HG02884 (cell line): ENCODE data around the gene FAM78B.
A peak's percentile ranks its signal among the peaks of the same experiment; 100 is the strongest.

ENCODE experiments used
- ATAC-seq: cut with Tn5 transposase; IDR thresholded peaks from one replicate; pipeline ENCODE4 v1.9.1; 2021; ENCODE audit warnings: mild to moderate bottlenecking, moderate library complexity; ENCODE audit not compliant: unreplicated experiment

FAM78B gene

DNA sequence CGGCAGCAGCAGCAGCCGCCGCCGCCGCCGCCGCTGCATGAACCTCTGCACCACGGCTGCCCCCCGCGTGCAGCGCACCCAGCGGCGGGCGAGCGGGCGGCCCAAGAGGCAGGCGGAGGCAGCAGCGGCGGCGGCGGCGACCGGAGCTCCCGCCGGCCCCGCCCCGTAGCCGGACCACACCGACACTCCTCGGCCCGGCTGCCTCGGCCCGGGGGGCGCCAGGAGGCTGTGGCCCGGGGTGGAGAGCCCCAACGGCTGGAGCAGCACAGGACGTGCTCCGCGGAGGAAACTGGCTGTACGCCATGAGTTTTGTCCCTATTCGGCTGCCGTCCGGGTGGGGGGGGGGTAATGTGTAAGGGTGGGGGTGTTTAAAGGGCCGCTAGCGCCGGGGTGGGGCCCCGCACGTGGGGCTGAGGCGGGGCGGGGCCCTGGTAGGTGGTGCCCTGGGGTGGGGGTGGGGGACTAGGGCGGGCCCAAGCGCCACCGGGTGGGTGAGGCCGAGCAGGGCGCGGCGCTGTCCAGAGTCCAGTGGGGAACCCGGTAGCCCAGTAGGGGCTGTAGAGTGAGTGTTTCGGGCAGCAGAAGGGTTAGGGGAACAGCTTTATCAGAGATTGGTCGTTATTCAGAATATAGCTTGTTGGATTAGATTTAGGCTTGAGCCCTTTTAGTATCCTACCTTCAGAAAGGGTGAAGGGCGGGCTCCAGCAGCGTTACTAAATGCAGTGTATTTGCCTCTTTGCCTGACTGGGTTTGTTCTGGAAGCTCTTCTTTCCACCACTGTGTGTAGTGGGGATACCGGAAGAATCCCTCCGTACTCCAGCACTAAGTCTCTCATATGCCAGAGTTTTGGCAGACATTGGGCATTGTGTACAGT lies at the start of gene FAM78B:
TSS of gene FAM78B (minus strand) at position 304 of the 874 bp plus-strand sequence. CDS start 753 bp downstream, outside the sequence.
- ATAC-seq: peak; percentile 31

DNA sequence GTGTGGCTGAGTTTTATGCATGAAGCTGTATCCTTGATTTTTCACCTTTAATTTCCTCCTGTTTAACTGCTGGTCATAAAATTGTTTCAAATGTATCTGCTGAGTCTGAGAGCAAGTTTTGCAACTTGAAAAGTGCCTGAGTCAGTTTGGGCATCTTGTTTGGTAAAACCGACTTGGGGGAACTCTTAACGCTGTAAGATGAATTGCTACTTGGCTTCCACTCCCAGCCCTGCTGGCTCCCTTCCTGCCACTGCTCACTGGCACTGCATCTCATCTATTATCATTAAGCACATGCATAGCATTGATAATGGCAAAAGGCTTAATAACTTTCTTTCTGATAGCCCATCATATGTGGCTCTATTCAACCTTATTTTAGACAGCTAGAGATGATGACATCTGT lies 35.7 kb upstream of the FAM78B start:
- no peak for ATAC-seq

DNA sequence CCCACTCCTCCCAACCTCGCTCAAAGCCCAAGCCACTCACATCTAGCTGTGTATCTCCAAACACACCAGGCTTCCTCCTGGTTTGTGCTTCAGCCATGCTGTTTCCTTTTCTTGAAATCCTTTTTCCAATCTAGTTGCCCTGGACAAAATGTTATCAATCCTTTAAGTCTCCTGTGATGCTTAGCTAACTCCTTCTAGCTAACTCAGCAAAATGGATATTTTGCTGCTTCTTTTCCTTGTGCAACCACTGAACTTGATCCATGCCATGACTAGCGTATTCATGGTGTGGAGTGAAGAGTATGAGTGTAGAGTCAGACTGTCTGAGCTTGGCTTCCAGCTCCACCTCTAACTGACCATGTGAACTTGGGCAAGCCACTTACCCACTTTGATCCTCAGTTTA lies 33.9 kb upstream of the FAM78B start:
- ATAC-seq: no peak

GRCh38 chr1:166197597-166197996 lies 30.8 kb upstream of the FAM78B start:
- ATAC-seq: no peak

- ATAC-seq: no peak
Observed at GRCh38 chr1:166197141-166197540, 30.3 kb upstream of the FAM78B start.

GRCh38 chr1:166193057-166193698 lies 26.4 kb upstream of the FAM78B start:
- ATAC-seq: no peak

- no peak for ATAC-seq
Observed at GRCh38 chr1:166190400-166190799, 23.6 kb upstream of the FAM78B start.

DNA sequence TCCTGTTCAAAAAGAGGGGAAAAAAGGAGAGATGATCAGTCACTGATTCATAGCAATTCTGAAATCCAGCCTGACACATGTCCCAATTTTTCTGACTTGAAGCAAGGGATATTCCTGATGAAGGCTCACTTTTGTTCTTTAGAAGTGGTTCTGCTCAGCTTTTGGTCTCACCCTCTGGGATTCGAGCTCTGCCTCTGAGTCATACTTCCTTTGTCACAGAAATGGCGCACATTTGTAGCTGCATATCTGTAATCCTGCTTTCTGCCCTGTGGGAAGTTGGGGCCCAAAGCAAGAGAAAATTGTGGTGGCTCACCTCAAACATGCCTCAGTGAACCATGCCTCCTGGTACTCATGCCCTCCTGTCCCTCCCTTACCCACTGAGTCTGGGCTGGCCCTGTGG lies 22.3 kb upstream of the FAM78B start:
- no peak for ATAC-seq

GRCh38 chr1:166185526-166185925 lies 18.7 kb upstream of the FAM78B start:
- no peak for ATAC-seq

- ATAC-seq: no peak
Observed at GRCh38 chr1:166184897-166185296, 18.1 kb upstream of the FAM78B start.

GRCh38 chr1:166184012-166184411 lies 17.2 kb upstream of the FAM78B start:
- no peak for ATAC-seq

GRCh38 chr1:166182281-166182680 lies 15.5 kb upstream of the FAM78B start:
- ATAC-seq: peak; percentile 70

GRCh38 chr1:166176416-166176815 lies 9.6 kb upstream of the FAM78B start:
- ATAC-seq: no peak

GRCh38 chr1:166175032-166175431 lies 8.2 kb upstream of the FAM78B start:
- ATAC-seq: no peak

DNA sequence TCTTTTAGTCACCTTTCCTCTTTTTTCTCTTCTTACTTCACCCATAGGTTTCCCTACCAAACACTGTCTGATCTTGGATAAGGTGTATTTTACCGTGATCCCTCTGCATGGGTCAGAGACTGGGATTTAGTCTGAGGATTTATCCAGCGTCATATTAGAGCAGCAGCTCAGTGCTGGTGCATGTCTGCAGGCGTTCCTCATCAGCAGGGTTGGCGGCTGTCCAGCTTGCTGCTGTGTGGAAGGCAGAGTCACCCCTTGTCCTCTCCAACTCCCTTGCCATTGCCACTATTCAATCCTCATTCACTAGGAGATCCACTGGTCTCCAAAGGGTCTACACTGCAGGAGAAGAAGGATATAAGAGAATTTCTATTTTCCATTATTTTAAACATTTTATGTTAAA lies 7.3 kb upstream of the FAM78B start:
- no peak for ATAC-seq

DNA sequence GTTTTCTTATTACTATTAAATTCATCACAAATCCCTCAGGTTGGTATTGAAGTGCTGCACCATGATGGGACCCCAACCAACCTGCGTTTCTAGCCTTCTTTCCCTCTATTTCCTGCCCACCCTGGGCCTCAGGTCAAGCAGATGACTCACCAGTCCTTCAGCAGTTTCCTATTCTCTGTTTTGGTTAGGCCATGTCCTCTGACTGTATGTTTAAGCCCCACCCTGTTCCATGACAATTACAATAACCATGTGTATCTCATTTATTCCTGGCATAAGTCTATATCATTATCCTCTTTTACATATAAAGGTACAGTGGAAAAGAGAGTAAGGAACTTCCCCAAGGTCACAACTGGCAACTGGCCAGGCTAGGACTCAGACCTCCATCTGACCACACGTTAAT lies 5.3 kb upstream of the FAM78B start:
- ATAC-seq: no peak

- ATAC-seq: no peak
Observed at GRCh38 chr1:166170726-166171125, 3.9 kb upstream of the FAM78B start.

DNA sequence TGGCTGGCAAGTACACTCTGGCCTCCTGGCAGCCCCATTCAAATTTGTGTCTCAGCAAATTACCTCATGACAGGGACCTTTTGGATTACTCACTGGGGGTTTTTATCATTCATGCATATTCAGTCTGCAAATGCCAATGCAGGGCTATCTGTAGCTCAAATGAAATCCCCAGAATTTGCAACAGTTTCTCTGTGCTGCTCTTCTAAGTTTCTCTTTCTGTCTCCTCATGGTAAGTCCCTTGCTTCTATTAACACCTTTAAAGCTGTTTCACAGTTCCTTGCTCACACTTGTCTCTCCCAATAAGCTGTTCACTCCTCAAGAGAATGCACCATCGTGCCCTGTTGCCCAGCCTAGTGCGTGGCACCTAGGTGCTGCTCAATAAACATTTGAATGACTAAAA lies 3.3 kb upstream of the FAM78B start:
- peak; percentile 50 for ATAC-seq

GRCh38 chr1:166169182-166169581 lies 2.4 kb upstream of the FAM78B start:
- no peak for ATAC-seq

DNA sequence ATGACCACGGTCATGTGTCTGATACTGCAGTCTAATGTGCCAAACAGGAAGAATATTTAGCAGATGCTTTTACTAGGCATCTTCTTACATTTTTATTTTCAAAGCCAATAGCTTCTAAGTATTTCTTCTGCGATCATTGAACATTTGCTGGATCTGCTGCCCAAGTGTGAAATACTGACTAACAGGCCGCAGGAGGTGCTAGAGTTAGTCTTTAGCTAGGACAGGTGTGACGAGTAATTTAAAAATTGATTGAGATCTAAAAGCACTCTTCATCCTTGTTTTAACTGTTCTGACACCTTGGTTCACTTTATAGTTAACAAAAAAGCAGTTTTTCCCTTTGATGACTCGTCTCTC lies 748 bp upstream of the FAM78B start:
- ATAC-seq: no peak

- no peak for ATAC-seq
Observed at GRCh38 chr1:166166329-166166697, 488 bp downstream of the FAM78B start.

DNA sequence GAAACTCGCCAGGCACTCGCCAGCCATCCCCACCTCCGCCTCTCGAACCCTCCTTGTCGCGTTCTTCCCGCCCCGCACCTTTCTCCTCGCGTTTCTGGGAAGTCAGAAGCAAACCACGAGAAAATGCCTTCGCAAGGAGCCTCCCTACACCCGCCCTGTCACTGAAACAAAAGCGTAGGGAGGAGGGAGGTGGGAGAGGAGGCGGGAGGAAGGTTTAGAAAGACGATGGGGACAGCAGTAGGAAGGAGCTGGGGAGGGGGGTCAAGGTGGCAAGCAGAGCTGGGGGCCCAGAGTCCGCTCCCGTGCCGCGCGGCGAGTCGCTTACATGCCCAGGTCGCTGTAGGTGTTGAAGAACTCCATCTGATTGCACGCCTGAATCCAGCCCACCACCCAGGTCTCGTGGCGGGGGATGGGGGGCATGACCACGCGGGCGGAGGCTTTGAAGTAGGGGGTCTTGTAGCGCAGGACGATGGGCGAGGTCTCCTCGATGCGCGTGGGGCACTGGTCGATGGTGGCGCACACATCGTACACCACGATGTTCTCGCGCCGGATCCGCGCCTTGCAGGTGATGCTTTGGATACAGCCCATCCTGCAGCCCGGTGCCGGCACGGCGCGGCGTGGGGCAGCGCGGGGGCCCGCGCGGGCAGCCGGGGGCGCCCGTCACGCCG lies 1.0 kb downstream of the FAM78B start:
- no peak for ATAC-seq
